CD1c-positive myeloid dendritic cell (primary cell): ENCODE data around the gene GRIN2C.

Experiments
- DNase-seq: peaks from one replicate; pipeline ENCODE4 v3.0.0-alpha.2; 2016; ENCODE audit errors: extremely low spot score

Gene GRIN2C

DNA sequence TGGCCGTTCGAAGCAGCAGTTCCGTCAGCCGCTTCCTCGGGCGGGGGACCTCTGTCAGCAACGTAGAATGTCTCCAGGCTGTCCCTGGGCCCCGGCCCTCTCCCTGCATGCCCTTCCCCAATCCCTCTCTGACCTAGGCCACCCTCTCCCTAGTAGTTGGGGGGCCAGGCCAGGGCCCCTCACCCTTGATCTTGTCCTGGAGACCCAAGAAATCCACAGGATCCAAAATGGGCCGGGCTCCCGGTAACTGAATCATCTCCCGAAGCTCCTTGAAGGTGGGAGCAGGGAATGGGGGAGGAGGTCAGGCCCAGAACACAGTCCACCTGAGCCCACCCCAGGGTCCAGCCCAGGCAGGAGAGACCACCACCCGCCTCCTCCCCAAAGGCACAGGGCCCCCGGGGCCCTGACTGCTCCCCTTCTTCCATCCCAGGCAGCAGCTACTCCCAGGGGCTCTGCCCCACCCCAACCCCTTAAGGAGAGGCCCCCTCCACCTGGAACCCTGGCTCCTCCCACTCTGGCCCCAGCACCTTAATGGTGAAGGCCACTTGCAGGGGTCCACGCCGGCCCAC lies 4.7 kb upstream of the GRIN2C start:
- DNase-seq: no peak

DNA sequence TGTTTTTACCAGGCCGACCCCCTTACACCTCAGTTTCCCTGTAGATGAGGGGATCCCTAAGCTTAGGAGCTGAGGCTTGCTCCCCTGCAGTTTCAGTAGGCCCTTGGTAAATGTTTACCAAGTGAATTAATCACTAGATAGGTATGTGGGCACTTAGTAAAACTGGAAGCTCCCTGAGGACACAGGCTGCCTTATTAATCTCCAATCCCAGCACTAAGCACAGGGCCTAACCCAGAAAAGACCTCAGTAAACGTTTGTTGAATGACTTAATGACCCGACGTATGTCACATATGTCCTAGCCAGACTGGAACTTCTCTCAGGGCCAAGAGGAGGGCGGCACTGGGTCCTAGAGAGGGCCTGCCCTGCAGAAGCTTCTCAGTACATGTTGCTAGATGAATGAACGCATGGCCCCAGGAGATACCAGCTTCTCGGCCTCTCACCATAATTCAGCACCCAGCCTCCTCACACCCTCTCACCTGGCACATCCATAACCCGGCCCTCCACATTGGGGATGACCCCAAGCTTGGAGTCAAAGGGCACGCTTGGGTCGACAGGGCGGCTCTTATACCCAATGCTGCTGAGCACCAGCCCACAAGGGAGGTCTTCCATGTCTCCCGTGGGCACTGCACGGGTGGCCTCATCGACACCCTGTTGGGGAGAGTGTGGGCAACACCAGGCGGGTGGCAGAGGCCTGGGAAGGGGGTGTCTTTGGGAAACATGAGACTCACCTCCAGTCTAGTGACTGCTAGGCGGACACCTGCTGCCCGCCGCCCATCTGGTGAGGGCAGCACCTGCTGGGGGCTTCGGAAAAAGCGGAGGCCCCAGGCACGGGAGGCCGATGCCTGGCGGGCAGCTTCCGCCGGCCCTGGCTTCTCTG lies 4.0 kb upstream of the GRIN2C start:
- DNase-seq: no peak

DNA sequence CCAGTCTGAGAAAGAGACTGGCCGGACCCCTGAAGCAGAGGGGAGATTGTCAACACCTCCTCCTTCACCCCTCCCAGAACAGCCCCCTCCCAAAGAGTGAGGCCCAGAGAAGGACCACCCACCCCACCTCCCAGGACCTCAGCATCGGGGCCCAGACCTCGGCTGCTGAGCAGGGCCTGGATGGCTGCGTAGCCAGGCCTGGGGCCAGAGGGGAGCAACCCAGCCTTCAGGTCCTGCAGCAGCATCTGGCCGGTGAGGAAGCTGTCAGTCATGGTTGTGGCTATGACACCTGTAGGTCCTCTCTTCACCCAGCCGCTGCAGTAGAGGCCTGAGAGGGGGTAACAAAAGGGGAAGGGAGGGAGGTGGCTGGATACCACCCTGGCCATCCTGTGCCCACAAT lies 3.2 kb upstream of the GRIN2C start:
- DNase-seq: no peak

DNA sequence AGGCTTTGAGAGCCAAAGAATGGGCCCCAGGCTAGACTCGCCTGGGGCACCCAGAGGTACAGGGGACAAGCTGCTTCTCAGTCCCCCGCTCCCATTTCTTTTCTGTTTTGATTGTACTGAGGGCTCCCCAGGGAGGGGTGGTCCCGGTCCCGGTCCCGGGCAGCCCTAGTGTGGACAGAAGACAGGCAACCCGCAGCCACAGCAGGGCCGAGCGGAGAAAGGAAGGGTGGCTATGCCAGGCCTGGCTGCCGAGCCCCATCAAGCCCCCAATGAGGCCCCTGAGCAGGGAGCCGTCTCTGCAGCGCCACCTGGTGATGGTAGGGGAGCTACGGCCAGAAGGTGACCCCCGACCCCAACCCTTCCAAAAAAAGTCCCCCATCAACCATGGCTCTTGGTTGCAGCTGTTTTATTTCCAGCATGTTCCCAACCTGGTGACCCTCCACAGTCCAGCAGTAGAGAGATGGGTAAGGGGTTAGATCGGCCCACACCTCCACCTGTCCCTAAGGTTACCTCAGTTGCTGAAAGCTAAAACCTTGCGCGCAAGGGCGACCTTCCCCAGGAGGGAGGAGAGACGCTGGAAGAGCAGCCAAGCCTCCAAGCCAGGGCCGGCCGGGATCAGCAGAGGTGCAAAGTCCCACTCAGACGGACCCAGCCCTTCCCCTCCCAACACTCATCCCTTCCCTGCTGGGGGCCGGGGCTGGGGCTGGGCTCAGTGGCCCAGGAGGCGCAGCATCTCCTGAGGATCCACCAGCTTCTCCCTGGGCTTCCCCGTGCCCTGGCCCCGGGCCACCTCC lies 2.6 kb upstream of the GRIN2C start:
- peak; percentile 62 for DNase-seq

DNA sequence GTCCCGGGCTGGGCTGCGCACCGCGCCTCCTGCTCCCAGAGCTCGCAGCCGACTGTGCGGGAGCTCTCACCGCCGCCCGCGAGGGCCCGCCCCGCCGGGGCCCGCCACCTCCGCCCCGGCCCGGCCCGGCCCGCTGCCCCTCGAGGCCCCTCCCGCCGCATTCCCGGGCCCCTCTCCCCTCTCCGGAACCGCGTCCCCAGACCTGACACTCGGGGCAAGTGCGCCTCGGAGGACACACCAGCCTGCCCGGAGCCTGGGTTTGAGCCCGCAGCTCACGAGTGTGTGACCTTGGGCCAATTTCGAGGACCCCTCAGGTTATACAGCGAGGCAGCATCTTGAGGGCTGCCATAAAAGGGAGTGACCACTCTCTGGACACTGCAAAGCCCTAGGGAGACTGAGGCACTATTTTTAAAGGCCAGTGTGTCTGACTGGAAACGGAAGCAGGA lies 2.0 kb upstream of the GRIN2C start:
- DNase-seq: no peak

DNA sequence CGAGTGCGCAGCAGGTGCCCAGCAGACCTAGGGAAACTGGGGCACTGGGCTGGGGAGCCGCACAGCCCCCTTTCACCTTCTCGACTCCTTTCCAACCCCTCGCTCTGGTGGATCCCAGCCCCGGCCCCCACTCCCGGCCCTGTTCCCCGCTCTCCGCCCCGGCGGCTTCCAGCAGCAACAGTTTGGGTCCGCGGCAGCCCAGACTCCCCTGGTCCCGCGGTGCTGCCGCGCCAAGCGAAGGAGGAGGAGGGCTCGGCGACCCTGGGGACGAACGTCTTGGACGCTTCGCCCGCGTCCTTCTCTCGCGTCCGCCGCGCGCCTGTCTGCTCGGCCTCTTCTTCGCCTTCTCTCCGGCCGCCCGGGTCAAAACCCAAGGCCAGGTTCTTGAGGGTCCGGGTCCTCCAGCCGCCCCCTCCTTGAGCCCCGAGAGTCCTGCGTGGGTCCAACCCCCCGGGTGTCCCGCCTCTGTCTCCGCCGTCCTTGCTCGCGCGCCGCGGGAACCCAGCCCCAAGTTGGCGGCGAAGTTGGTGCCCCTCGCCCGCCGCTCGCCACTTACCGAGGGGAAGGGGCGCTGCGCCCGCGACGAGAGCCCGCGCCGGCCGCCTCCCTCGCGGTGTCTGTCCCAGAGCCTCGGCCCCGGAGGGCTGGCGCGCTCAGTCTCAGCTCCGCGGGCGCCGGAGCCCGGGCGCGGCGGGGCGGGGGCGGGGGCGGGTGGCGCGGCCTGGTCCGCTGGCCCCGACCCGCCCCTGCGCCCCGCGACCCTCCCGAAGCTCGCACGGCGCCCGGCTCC lies 1.4 kb upstream of the GRIN2C start:
- no peak for DNase-seq

DNA sequence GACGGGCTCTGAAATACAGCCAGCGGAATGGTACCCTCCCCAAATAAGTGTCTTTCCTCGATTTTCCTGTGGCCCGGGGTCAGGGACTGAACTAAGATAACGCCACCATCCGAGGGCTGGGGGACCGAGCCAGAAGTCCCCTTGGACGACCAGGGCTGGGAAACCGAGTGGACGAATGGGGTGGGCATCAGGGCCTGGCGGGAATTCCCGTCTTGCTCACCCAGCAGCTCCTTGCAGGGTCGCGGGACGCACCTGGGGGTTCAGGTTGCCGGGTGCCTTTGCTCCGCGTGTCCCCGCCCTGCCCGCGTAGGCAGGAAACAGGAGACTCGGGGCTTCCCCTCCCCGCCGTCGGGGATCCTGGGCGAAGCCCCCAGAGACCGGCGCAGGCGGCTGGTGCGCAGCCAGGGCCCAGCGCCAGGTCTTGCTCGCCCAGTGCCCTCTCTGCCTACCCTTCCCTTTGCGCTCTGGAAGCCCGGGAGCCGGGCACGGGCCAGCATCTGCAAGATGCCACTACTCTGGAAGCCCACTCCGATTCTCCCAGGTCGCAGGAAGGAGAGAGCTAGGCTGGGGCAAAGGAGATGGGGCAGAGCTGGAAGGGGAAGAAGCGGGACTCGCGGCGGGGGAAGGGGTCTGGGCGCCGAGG lies 665 bp upstream of the GRIN2C start:
- DNase-seq: no peak

DNA sequence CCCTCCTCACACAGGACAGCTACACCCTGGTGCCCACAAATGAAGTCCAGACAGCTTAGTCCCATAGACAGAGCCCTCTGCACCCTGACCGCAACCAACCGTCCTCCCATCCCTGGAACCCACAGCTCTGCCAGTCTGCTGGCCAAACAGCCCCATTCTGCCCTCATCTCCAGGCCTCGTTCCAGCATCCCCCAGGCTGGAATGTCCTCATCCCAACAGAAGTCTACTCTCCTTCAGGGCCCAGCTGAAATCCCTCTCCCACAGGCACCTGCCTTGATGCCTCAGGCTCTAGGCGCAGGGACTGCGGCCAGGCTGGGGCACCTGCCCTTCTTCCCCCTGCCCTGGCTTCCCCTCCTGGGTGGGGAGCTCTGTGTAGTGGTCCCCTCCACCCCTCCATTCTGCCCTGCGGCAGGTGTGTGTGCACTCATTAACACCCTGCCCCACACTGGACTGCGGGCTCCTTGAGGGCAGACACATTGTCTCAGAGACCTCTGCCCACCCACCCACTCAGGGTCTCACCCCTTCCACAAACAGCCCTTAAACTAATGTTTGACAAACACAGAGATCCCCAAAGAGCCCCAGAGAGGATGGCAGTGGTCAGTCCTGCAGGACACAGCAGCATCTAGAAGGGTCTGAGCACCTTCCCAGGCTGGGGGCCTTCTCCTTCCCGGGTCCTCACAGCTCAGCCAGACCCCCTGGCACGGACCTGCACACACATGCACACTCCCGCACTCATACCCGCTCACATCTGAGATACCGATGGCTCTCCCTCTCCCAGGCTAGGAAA lies 820 bp downstream of the GRIN2C start:
- no peak for DNase-seq

DNA sequence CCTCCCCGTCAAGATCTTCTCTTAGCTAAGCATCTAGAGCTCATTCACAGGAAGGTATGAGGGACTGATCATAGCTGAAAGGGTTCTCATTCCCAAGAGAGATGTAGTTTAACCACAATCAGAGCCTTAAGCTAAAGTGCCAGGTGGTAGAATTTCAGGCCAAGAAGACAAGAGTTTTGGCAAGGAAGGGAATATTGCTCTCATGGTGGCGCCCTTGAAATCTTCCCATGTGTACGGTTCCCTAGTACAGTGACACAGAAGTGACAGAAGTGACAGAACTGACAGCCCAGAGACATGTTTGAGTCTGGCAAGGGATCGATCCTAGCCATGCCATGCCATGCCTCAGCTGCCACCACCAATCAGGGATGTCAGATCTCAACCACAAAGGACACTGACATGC lies 2.5 kb downstream of the GRIN2C start:
- DNase-seq: no peak

DNA sequence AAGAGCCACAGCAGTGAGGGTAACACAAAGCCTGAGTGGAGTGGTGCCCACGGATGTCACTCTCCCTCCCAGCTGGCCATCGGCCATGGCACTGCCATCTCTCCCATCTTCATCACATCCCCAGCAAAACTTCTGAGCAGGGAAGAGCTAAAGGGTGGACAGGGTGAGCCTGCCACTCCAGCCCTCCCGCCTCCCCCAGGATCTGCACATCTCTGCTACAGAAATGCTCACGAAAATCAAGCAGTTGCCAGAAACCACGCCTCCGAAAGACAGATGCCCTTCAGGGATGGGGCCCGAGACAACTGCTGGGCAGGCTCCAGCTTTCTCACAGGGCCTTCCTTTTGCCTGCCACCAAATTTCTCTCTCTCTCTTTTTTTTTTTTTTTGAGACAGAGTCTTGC lies 3.6 kb downstream of the GRIN2C start:
- DNase-seq: no peak

DNA sequence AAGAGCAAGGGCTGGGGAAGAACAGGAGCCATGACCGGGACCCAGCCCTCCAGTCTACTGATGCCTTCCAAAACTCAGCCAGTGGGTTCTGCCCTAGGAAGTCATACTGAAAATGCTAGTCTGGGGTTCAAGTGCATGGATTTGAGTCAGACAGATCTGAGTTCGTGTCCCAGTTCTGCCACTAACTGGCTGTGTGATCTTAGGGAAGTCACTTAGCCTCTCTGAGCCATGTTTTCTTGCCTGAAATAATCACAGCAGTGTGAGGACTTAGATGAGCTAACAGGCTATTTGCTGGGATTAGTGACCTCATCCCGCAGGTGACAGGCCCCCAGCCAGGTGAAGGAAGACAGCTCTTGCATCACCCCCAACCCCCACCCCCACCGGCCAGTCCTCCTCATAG lies 4.4 kb downstream of the GRIN2C start:
- DNase-seq: no peak

DNA sequence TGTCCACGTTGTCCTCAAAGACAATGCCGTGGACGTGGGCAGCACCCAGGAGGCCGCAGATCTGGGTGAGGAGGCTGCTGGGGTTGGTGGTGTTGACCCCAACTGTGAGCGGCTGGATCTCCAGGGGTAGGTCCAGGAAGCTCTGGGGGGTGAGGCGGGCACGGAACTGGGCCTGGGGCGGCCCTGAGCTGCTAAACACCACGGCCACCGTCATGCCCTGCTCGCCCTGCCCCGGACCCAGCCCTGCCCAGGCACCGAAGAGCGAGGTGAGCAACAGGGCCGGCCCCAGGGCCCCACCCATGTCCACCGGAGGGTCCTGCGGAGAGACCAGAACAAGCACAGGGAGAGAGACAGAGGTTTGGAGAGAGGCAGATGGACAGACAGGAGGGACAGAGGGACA lies 4.9 kb downstream of the GRIN2C start:
- no peak for DNase-seq

DNA sequence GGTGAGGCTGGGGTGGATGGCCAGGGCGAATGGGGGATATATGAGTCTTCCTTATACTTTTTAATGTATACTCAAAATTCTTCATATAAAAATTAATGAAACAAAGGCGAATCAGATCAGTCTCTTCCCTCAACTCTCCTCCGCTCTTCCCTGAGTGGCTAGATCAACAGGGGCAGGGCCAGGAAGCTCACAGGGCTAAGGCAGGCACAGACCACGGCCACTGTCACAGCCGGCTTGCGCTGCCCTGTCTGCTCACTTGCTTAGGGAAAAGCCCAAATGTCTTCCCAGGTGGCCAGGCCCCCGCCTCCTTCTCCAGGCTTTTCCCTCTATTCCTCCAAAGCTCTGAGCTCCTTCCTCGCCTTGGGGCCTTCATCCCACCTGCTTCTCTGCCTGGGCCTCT lies 6.0 kb downstream of the GRIN2C start:
- no peak for DNase-seq

DNA sequence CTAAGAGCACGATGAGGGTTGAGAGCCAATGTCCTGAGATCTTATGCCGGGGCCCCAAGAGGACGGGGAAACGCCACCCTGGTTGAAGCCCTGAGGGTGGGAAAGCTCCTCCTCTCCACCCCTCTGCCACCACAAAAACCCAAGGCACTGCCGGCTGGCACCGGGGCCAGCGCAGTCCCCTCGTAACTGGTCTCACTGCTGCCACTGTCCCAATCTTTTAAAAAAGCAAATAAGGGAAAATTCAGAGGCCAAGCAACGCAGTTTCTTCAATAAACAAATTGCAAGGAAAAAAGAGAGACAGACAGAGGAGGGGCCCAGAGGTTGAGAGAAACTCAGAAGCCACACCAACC lies 6.7 kb downstream of the GRIN2C start:
- no peak for DNase-seq

DNA sequence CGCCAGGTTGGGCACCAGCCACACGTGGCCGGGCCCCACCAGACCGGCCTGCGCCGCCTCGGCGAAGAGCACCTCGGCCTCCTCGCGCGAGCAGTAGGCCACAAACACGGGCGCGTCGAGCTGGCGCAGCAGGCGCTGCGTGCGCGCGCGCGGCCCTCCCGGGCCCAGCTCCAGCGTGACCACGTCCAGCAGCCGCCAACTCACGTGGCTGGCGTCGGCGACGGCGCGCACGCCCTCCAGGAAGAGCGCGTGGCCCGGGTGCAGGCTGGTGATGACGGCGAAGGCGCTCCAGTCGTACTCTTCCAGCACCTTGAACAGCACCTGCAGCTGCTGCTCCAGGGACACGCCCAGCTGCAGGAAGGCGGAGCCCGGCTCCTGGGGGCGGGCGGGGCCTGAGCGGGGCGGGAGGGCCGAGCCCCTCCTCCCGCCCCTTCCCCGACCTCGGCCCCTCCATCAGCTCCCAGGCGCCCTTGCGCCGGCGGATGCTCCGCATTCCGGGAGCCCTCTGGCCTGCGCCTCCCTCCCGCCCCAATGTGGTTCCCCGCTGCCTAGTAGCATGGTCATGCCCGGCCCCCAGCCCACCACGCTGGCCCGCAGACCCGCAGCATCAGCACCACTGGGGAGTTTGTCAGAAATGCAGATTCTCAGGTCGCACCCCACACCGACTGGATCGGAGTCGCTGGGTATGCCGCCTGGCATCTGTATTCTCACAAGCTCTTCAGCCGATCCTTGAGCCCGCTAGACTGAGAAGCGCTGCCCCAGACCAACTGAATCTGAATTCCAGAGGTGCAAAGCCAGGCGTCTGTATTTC lies 7.2 kb downstream of the GRIN2C start:
- peak; percentile 56 for DNase-seq

DNA sequence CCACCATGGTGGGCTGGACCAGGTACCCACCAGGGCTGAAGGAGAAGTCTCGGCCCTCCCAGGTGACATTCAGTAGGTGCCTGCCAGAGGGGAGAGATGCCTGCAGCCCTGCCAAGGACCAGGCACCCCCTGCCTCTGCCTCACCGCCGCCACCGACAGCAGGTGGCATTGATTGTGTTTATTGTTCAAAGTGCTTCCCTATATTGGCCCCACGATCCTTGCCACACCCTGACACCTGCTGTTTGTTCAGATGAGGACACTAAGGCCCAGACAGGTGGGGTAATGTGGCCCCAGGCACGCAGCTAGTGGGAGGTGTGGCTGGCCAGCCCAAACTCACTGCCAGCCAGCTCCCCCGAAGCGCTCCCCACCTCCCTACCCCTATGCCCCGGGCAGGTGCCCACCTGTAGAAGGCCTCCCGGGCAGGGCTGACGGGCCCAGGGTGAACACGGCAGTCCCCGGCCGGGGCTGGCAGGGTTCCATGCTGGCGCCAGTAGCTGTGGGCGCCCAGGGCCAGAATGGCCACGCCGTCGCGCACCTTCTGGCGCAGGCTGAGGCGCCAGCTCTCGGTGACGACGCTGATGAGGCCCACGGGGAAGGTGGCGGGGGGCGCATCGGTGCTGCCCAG lies 8.0 kb downstream of the GRIN2C start:
- DNase-seq: no peak

DNA sequence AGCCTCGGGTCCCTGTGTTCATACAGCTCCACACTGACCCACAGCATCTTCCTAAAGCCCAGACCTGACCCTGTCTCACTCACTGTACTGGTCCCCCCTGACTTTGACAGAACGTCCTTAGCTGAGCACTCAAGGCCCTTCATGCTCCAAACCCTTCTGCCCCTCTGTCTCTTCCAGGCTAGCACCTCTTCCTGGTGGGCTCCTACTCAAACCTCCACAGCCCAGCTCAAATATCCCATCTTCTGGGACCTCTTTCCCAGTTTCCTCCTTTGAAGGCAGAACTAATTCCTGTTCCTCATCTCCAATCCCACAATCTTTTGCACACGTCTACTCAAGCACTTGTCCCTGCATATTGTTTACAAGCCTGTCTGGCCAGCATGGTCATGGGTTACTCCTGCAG lies 8.8 kb downstream of the GRIN2C start:
- DNase-seq: no peak

DNA sequence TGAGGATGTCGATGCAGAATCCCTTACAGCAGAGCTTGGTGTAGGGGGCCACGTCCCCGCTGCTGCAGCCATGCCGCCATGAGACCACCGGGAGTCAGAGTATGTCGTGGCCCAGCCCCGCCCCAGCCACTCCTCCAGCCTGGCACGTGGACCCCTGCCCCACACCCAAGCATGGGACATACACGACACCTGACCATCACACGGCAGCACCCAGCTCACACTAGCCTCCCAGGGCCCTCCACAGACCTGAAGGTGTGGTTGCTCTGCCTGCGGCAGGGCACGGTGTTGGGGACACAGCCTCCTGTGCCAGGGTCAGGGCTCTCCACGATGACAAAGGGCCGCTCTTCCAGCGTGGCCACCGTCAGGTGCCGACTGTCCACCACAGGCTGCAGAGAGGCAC lies 9.4 kb downstream of the GRIN2C start:
- no peak for DNase-seq

DNA sequence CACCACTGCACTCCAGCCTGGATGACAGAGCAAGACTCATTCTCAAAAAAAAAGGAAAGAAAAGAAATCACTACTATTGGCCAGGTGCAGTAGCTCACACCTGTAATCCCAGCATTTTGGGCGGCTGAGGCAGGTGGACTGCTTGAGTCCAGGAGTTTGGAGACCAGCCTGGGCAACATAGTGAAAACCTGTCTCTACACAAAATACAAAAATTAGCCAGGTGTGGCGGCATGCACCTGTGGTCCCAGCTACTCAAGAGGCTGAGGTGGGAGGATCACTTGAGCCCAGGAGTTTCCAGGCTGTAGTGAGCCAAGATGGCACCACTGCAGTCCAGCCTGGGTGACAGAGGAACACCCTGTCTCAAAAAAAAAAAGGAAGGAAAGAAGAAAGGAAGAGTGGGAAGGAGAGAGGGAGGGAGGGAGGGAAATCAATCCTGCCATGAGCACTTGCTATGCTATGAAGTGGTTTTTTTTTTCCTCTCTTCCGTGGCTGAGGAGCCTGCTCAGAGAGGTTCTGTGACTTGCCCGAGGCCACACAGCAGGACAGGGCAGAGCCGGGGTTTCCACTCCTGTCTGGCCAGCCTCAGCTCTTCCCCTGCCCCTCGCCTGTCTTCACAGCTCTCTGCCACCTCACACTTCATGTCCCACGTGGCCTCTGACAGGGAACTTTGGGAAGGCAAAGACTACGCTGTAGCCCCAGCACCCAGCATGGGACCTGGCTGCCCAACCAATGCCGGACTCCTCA lies 10.9 kb downstream of the GRIN2C start:
- DNase-seq: no peak
